ENCODE results near the gene RPL31. TPM values are rescaled to one million over a fixed set of nuclear protein-coding genes. Genes with fewer than 3 reads are reported as not detected.

Gene RPL31
- total RNA-seq, 4 donors from 2014 or later, result 715 to 2,331 (median 1,488) TPM

DNA sequence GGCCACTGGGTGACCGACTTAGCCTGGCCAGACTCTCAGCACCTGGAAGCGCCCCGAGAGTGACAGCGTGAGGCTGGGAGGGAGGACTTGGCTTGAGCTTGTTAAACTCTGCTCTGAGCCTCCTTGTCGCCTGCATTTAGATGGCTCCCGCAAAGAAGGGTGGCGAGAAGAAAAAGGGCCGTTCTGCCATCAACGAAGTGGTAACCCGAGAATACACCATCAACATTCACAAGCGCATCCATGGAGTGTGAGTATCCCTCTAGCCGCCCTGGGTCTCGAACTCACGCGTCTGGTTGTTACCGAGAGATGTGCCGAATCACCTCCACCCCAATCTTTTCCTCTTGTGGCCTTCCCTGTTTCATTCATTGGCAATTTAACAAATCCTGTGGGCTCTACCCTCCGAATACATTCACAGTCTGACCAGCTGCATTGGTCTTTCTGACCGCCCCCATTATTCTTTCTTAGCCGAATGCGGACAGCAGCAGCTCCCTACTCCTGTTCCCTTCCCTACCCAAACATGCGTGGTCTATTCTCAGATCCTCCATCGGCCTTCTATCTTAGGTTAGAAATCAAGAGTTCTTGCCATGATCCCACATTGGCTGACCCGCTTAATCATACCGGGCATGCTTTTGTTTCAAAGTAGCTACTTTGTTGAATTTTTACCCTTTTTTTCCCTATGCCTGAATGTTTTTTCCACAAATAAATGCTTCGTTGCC, 631 bp downstream of the RPL31 start:
- 0 to 6% methylated on average over 9 to 20 of the region's 26 CpGs for WGBS, 2 donors (ENCODE audit: low coverage in 1 of 2)
- ATAC-seq, result no peak
- H3K27me3 ChIP-seq, result no peaks in the 10 kb centered on the region

DNA sequence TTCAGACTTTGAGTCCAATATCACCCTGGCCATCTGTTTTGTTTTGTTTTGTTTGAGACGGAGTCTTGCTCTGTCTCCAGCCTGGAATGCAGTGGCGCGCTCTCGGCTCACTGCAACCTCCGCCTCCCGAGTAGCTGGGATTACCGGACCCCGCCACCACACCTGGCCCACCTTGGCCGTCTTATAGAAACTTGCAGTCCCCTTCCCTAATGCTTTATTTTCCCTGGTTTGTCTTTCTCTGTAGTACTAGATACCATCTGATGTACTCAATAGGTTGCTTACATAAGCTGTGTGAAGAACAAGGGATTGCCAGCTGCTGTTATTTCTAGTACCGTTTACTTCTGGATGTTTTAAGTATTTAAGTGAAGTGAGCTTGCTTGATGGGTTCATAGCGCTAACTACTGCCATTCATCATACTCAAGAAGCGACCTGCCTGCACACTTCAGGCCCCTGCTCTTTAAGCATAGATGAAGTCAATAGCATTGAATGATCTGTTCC, 1.2 kb downstream of the RPL31 start:
- no peak for ATAC-seq
- Histone ChIP-seq H3K36me3 (peaks cover 2 to 51% of the 10 kb centered on the region in 2 donors), H3K27ac (peak overlapping the region; percentile 73 to 91 (median 88)), H3K9me3 (no peaks in the 10 kb centered on the region), H3K27me3 (no peaks in the 10 kb centered on the region), H3K4me3 (peak overlapping the region; percentile 88 to 91), H3K4me1 (peaks cover 6 to 43% (median 9%) of the 10 kb centered on the region in 3 donors)
- WGBS, 2 donors (ENCODE audit: low coverage in 1 of 2), result 19 to 30% methylated on average over 12 of the region's 12 CpGs
- no peak for TF ChIP-seq EP300 (IDR thresholded peaks at IDR 0.05)
- TF ChIP-seq, protein P1, sequence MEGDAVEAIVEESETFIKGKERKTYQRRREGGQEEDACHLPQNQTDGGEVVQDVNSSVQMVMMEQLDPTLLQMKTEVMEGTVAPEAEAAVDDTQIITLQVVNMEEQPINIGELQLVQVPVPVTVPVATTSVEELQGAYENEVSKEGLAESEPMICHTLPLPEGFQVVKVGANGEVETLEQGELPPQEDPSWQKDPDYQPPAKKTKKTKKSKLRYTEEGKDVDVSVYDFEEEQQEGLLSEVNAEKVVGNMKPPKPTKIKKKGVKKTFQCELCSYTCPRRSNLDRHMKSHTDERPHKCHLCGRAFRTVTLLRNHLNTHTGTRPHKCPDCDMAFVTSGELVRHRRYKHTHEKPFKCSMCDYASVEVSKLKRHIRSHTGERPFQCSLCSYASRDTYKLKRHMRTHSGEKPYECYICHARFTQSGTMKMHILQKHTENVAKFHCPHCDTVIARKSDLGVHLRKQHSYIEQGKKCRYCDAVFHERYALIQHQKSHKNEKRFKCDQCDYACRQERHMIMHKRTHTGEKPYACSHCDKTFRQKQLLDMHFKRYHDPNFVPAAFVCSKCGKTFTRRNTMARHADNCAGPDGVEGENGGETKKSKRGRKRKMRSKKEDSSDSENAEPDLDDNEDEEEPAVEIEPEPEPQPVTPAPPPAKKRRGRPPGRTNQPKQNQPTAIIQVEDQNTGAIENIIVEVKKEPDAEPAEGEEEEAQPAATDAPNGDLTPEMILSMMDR (IDR thresholded peaks at IDR 0.05), result no peak
- no peak for TF ChIP-seq POLR2A (IDR thresholded peaks at IDR 0.05)
- no peak for TF ChIP-seq POLR2AphosphoS5 (IDR thresholded peaks at IDR 0.05)

More for the DNA sequence above, 631 bp downstream of the RPL31 start:
- peak overlapping the region; percentile 73 to 91 (median 88) for H3K27ac ChIP-seq
- peaks cover 6 to 46% (median 9%) of the 10 kb centered on the region in 3 donors for H3K4me1 ChIP-seq
- no peaks in the 10 kb centered on the region for H3K9me3 ChIP-seq
- peaks cover 2 to 45% of the 10 kb centered on the region in 2 donors for H3K36me3 ChIP-seq
- no peak for TF ChIP-seq POLR2AphosphoS5 (IDR thresholded peaks at IDR 0.05)
- no peak for TF ChIP-seq EP300 (IDR thresholded peaks at IDR 0.05)
- H3K4me3 ChIP-seq, result peak overlapping the region; percentile 88 to 91

DNA sequence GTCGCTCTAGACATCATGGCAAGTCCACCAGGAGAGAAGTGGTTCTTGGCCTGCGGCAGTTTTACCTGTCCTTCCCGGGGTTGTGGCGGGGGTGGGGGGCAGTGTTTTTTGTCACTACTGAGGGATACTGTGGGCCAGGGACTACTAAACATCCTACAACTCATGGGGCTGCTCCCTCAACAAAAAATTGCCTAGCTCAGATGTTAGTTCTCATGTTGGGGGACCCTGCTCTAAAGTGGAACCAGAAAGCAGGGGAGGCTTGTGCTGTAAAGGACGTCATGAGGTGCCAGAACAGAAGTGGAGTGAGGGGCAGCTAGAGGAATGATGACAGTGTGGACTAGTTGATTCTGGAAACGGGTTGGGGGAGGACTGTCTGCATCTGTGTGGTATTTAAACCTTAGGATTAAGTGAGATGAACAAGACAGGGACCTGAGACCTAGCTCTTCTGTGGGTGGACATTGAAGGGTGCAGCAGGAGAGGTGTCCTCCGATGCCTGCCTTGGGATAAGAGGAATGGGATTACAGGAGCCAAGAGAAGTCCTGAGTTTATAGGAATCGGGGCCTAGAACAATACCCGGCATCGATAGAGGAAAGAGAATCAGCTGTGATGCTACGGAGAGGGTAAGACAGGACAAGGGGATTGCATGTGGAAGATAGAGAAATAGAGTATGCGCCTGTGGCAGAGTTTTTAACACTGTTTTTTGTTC, 2.7 kb downstream of the RPL31 start:
- H3K9me3 ChIP-seq, result no peaks in the 10 kb centered on the region
- no peaks in the 10 kb centered on the region for H3K27me3 ChIP-seq
- peaks cover 2 to 65% of the 10 kb centered on the region in 2 donors for H3K36me3 ChIP-seq
- ATAC-seq, result no peak
- no peak overlapping the region for H3K4me3 ChIP-seq
- 85 to 95% methylated on average over 6 to 9 of the region's 12 CpGs for WGBS, 2 donors (ENCODE audit: low coverage in 1 of 2)
- H3K4me1 ChIP-seq, result peaks cover 6 to 37% (median 9%) of the 10 kb centered on the region in 3 donors
- no peak for TF ChIP-seq EP300 (IDR thresholded peaks at IDR 0.05)
- TF ChIP-seq POLR2AphosphoS5 (IDR thresholded peaks at IDR 0.05), result no peak
- TF ChIP-seq POLR2A (IDR thresholded peaks at IDR 0.05), result no peak
- TF ChIP-seq, protein P1 (IDR thresholded peaks at IDR 0.05), result no peak
- H3K27ac ChIP-seq, result peak overlapping the region in 1 of 4 donors; percentile 22

DNA sequence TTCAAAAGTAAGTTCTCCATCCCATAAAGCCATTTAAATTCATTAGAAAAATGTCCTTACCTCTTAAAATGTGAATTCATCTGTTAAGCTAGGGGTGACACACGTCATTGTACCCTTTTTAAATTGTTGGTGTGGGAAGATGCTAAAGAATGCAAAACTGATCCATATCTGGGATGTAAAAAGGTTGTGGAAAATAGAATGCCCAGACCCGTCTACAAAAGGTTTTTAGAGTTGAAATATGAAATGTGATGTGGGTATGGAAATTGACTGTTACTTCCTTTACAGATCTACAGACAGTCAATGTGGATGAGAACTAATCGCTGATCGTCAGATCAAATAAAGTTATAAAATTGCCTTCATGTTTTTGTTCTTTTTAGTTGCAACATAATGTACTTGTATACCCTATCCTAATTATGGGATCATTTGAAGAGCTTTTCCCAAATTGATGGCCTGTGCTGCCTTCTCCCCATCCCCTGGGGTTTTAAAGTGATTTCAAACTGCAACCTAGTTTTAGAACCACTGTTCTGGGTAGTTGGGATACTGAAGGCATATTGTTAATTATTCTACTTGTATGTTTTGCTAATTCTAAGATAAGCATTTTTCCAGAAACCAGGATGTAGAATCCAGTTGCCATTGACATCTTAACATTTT, 4.1 kb downstream of the RPL31 start:
- Histone ChIP-seq H3K36me3 (peaks cover 9 to 79% of the 10 kb centered on the region in 2 donors), H3K27ac (no peak overlapping the region), H3K4me3 (no peak overlapping the region), H3K27me3 (no peaks in the 10 kb centered on the region), H3K4me1 (peaks cover 6 to 37% (median 9%) of the 10 kb centered on the region in 3 donors), H3K9me3 (no peaks in the 10 kb centered on the region)
- TF ChIP-seq EP300 (IDR thresholded peaks at IDR 0.05) (no peak), POLR2A (IDR thresholded peaks at IDR 0.05) (no peak), POLR2AphosphoS5 (IDR thresholded peaks at IDR 0.05) (no peak)
- TF ChIP-seq, protein P1 (IDR thresholded peaks at IDR 0.05), result no peak
- WGBS, 2 donors (ENCODE audit: low coverage in 1 of 2), result 57 to 73% methylated on average over 4 of the region's 4 CpGs
- ATAC-seq, result no peak

All from gastroesophageal sphincter (tissue), 4 donors.